ENCODE data around the gene DMKN.
"Not testable (repeated sequence)": the region's sequence is repeated elsewhere in the genome, so short reads cannot be mapped to it uniquely, and the experiment has no call there.

- TF ChIP-seq, protein P1, sequence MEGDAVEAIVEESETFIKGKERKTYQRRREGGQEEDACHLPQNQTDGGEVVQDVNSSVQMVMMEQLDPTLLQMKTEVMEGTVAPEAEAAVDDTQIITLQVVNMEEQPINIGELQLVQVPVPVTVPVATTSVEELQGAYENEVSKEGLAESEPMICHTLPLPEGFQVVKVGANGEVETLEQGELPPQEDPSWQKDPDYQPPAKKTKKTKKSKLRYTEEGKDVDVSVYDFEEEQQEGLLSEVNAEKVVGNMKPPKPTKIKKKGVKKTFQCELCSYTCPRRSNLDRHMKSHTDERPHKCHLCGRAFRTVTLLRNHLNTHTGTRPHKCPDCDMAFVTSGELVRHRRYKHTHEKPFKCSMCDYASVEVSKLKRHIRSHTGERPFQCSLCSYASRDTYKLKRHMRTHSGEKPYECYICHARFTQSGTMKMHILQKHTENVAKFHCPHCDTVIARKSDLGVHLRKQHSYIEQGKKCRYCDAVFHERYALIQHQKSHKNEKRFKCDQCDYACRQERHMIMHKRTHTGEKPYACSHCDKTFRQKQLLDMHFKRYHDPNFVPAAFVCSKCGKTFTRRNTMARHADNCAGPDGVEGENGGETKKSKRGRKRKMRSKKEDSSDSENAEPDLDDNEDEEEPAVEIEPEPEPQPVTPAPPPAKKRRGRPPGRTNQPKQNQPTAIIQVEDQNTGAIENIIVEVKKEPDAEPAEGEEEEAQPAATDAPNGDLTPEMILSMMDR (IDR thresholded peaks at IDR 0.05; ENCODE audit: low read depth, low read length, missing input control) = not testable (repeated sequence)
- TF ChIP-seq YY1 (IDR thresholded peaks at IDR 0.05) = not testable (repeated sequence)
Measured at GRCh38 chr19:35471075-35471474, 42.4 kb downstream of the DMKN start.
